IMR-90 (cell line): Measurements from ENCODE around the gene ATG9B.

ENCODE experiments used
- CEBPB ChIP-seq: IDR thresholded peaks from 2 replicates; pipeline ENCODE4 v1.6.1; 2012; ENCODE audit warnings: low read depth, low read length, improper control_type of control experiment
- RCOR1 ChIP-seq: IDR thresholded peaks from 2 replicates; pipeline ENCODE4 v1.6.1; 2012; ENCODE audit warnings: mild to moderate bottlenecking, low read length, improper control_type of control experiment; ENCODE audit not compliant: insufficient replicate concordance
- RFX5 ChIP-seq: IDR thresholded peaks from 2 replicates; pipeline ENCODE4 v1.8.0; 2012; ENCODE audit warnings: low read depth, mild to moderate bottlenecking, low read length, moderate library complexity

GRCh38 chr7:151023232-151023631, 1.1 kb downstream of the ATG9B start:
- TF ChIP-seq RFX5 (no peak), RCOR1 (no peak), CEBPB (no peak)
